ENCODE results near the gene S100A6.

GRCh38 chr1:153487707-153488106, 48.1 kb downstream of the S100A6 start:
- TF ChIP-seq CTCF (IDR thresholded peaks at IDR 0.05) (no peak), POLR2A (IDR thresholded peaks at IDR 0.05) (no peak)
